Measurements from ENCODE around the gene HSH2D.

HSH2D gene

GRCh38 chr19:16121141-16121540, 22.3 kb upstream of the HSH2D start:
- DNase-seq, result no peak

DNA sequence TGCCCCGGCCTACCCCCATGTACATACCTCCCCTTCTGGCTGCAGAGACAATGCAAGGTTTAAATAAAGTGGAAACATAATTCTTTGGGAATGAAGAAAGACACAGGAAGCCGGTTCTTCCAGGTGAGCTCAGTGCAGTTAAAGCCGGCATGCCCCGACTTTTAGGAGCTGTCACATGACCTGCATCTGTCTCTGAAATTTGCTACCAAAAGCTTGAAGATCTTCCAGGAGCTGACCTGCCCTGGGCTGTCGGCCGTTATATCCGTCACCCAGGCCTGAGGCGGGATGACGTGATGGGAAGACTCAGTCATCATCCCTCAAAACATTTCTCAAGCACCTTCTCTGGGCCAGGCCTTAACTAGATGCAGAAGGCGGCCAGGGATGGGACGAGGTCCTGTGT, 21.5 kb upstream of the HSH2D start:
- DNase-seq, result no peak

DNA sequence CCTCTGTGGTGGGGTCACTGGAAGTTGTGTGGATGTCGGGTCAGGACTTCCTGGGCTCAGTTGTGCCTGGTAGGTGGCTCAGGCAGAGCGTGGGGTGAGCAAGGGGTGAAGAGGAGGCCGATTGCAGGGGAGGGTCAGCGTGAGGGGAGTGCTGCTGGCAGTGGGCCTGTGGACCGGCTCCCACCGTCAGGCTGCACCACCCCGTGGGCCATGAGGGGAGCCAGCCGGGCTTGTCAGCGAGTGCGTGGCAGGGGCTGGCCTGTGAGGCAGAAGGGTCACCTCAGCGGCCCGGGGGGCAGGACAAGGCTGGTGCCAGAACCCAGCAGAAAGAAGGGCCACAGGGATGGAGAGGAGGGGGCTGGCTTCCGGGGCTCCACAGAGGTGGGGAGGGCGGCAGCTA, 18.5 kb upstream of the HSH2D start:
- no peak for DNase-seq

DNA sequence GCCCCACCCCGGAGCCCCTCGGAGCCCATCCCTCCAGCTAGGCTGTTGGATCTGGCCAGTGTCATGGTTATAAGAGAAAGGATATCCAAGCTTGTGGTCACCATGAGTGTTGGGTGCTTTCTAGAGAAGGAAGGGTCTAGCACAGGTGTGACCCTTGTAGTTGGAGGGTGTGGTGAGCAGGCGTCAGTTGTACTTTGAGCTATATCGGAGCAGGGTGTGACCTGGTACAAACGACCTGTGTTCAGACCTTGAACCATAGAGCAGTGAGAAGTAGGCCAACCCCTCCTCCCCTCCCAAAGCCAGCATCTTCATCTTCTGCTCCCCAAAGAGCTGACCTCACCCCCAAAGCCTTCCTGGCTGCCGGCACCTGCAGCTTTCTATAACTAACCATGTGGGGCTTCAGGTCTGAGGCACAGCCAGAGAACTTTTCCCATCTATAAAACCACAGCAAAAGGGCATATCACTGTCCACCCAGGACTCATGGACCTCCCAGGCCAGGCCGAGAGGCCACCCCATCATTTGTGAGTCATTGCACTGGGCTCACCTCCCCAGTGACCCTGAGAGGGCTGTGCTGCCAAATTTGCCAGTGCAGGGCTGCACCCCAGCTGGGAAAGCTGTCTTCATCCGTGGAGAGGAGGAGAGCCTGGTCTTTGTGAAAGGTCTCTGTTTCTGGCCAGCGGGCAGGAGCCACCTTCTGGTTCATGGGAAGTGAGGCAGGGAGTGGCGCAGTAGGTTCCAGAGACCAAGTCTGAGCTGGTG, 17.6 kb upstream of the HSH2D start:
- no peak for DNase-seq

DNA sequence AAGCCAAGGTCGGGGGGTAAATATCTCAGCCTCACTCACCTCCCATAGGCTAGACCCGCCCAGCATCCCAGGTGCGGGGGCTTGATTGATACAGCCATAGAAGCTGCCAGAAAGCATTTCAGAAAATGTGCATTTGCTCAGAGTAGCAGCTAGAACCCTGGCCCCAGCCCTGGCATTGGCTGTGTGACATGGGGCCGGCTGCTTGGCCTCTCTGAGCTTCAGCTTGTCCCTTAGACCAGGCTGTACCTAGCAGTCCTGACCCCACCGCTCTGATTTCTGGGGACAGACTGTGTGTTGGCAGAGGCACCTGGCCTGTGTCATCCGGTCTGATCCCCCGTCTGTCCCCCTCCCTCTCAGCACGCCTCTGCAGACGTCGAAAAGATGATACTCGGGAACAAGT, 16.4 kb upstream of the HSH2D start:
- no peak for DNase-seq

GRCh38 chr19:16127776-16128371, 15.6 kb upstream of the HSH2D start:
- no peak for DNase-seq

- no peak for DNase-seq
Observed at GRCh38 chr19:16131648-16132047, 11.8 kb upstream of the HSH2D start.

GRCh38 chr19:16133818-16134217, 9.7 kb upstream of the HSH2D start:
- DNase-seq, result no peak

GRCh38 chr19:16134510-16134909, 9.0 kb upstream of the HSH2D start:
- no peak for DNase-seq

DNA sequence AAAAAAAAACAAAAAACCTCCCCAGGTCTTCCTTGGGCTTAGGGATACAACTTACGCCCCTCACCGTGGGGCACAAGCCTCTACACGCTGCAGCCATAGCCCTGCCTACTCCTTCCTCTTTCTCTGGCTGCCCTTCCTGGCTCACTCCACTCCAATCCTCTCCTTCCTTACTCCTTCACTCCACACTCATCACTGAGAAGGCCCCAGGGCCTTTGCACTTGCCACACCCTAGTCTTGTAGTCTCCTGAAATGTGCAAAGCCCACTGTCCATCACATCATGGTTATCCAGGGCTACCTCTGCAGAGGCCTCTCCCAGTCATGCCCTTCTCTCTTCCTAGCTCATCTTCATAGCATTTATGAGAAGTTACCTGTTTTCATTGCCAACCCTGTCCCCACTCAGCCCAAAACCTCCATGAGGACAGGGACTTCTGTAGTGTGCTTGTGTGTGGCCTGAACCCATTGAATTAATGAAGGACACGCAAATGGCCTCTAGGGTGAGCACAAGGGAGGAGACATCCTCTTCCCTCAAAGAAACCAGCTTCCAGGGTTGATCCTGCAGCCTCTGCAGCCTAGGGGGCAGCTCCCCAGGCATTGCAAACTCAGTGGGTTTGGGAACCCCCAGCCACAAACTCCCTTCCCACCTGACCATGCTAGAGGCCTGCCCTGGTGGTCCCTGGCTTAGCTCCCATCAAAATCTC, 7.9 kb upstream of the HSH2D start:
- no peak for DNase-seq

- no peak for DNase-seq
Observed at GRCh38 chr19:16136185-16136999, 7.1 kb upstream of the HSH2D start.

GRCh38 chr19:16139752-16140151, 3.7 kb upstream of the HSH2D start:
- DNase-seq, result peak in 1 of 2 donors; percentile 25

DNA sequence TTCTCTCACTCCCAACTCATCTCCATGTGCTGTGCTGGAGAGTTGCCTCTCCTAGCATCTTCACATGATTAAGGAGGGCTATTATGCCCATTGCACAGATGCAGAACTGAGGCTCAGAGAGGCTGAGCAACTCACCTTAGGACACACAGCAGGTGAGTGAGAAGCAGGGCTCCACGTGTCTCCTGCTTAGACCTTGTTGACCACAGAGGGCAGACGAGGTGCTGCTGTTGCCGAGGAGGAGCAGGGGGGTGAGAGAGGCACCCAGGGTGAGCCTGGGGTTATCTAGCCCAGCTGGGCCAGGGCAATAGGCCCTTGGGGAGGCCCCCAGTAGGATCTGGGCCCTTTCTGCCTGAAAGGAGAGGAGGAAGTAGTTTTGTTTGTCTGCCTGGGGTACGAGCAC, 2.4 kb upstream of the HSH2D start:
- DNase-seq, result peak; percentile 24 to 74

GRCh38 chr19:16142032-16142580, 1.4 kb upstream of the HSH2D start:
- no peak for DNase-seq

GRCh38 chr19:16144216-16144581, 714 bp downstream of the HSH2D start:
- no peak for DNase-seq

- no peak for DNase-seq
Observed at GRCh38 chr19:16146112-16146511, 2.6 kb downstream of the HSH2D start.

DNA sequence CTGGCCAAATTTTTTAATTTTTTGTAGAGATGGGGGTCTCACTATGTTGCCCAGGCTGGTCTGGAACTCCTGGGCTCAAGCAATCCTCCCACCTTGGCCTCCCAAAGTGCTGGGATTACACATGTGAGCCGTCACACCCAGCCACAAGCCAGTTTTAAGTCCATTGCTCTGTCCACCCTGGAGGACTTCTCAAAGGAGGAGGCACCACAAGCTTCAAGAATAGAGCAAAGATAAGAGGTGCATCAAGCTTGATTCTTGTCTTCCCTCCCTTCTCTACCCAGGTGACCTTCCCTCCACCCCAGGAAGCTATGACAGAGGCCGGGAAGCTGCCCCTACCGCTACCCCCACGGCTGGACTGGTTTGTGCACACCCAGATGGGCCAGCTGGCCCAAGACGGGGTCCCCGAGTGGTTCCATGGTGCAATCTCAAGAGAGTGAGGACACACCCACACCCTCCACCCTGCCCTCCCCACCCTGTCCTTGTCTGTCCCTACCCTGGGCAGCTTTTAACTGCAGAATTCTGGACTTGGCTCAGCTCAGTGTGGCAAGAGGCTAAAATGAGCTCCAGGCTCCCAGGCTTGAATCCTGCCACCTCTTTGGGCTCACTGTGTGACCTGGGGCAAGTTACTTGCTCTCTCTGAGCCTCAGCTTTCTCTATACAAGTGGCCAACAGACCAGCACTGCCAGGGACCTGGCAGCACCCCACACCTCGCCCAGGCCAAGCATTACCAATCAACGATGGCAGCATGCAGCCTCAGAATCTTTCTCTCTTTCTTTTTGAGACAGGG, 5.2 kb downstream of the HSH2D start:
- no peak for DNase-seq

DNA sequence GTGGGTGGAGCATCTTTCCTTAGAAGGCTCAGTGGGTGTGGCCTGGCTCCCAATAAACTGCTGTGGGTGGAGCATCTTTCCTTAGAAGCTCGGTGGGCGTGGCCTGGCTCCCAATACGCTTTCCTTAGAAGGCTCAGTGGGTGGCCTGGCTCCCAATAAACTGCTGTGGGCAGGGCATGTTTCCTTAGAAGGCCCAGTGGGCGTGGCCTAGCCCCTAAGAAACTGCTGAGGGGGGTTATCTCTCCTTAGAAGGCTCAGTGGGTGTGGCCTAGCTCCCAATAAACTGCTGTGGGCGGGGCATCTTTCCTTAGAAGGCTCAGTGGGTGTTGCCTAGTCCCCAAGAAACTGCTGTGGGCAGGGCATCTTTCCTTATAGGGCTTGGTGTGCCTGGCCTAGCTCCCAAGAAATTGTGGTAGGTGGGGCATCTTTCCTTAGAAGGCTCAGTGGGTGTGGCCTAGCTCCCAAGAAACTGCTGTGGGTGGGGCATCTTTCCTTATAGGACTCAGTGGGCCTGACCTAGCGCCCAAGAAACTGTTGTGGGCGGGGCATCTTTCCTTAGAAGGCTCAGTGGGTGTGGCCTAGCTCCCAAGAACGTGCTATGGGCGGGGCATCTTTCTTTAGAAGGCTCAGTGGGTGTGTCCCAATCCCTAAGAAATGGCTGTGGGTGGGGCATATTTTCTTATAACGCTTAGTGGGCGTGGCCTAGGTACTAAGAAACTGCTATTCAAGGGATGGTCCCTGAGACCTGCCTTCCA, 10.3 kb downstream of the HSH2D start:
- no peak for DNase-seq

- DNase-seq, result no peak
Observed at GRCh38 chr19:16154557-16154956, 11.1 kb downstream of the HSH2D start.

GRCh38 chr19:16155128-16155527, 11.6 kb downstream of the HSH2D start:
- DNase-seq, result no peak

DNA sequence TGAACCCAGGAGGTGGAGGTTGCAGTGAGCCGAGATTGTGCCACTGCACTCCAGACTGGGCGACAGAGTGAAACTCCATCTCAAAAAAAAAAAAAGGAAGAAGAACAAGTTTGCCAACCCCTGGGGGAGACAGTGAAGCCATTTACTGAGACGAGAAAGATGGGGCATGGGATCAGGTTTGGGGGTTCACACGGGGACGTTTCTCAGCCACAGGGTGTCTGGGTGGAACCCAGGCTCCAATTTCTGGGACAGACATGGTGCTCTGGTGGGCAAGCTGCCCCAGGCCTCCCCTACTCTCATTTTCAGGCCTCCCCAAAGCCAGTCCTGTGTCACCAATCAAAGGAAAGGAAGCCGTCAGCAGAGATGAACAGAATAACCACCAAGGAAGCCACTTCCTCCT, 13.4 kb downstream of the HSH2D start:
- DNase-seq, result no peak

- DNase-seq, result no peak
Observed at GRCh38 chr19:16157601-16158000, 14.1 kb downstream of the HSH2D start.
